Anterior cingulate cortex (tissue), 58 donors: ENCODE measurements around the gene COL26A1.
"Not testable (repeated sequence)": the region's sequence is repeated elsewhere in the genome, so short reads cannot be mapped to it uniquely, and the experiment has no call there.

ENCODE experiments used
- DNase-seq, 58 donors: peaks; one replicate each; lab custom pipeline; 2025; lab: John Stamatoyannopoulos, UW

The COL26A1 gene

GRCh38 chr7:101399759-101400158 lies 37.1 kb downstream of the COL26A1 start:
- DNase-seq: peak in 7 of 58 donors; percentile 2 to 17 (median 4)

GRCh38 chr7:101400751-101401150 lies 38.1 kb downstream of the COL26A1 start:
- DNase-seq: no peak

GRCh38 chr7:101401390-101402080 lies 38.9 kb downstream of the COL26A1 start:
- no peak for DNase-seq

- DNase-seq: no peak
These were observed 39.6 kb downstream of the COL26A1 start for GRCh38 chr7:101402081-101402779.

GRCh38 chr7:101402835-101403234 lies 40.2 kb downstream of the COL26A1 start:
- DNase-seq: no peak

GRCh38 chr7:101405474-101406067 lies 42.9 kb downstream of the COL26A1 start:
- no peak for DNase-seq

GRCh38 chr7:101410743-101411507 lies 48.2 kb downstream of the COL26A1 start:
- peak in 6 of 58 donors; percentile 1 to 10 (median 4) for DNase-seq

- DNase-seq: no peak
These were observed 48.8 kb downstream of the COL26A1 start for GRCh38 chr7:101411508-101411874.

GRCh38 chr7:101412976-101413375 lies 50.3 kb downstream of the COL26A1 start:
- DNase-seq: no peak

GRCh38 chr7:101418694-101419093 lies 56.0 kb downstream of the COL26A1 start:
- no peak for DNase-seq

GRCh38 chr7:101419831-101420230 lies 57.2 kb downstream of the COL26A1 start:
- no peak for DNase-seq

GRCh38 chr7:101420436-101420835 lies 57.8 kb downstream of the COL26A1 start:
- no peak for DNase-seq

GRCh38 chr7:101422356-101423195 lies 59.9 kb downstream of the COL26A1 start:
- no peak for DNase-seq

- DNase-seq: no peak
These were observed 63.8 kb downstream of the COL26A1 start for GRCh38 chr7:101426303-101427011.

GRCh38 chr7:101428093-101428866 lies 65.6 kb downstream of the COL26A1 start:
- no peak for DNase-seq

GRCh38 chr7:101432316-101432715 lies 69.6 kb downstream of the COL26A1 start:
- DNase-seq: no peak

GRCh38 chr7:101433688-101434087 lies 71.0 kb downstream of the COL26A1 start:
- DNase-seq: no peak

- not testable (repeated sequence) for DNase-seq
These were observed 71.5 kb downstream of the COL26A1 start for GRCh38 chr7:101434155-101434554.
